CD4-positive, alpha-beta T cell treated with Interleukin-17A for 1 hour (primary cell): ENCODE results near the gene AHNAK2.
"Not testable (repeated sequence)": the region's sequence is repeated elsewhere in the genome, so short reads cannot be mapped to it uniquely, and the experiment has no call there.

Experiments used
- DNase-seq: peaks from one replicate; pipeline ENCODE4 v3.0.0-alpha.2; 2020

Gene AHNAK2

GRCh38 chr14:104977681-104978653 lies at the start of gene AHNAK2:
Gene AHNAK2 (minus strand): TSS chr14:104978374. CDS start chr14:104978237, 137 bp downstream.
- DNase-seq, result peak; percentile 50

- not testable (repeated sequence) for DNase-seq
Observed at GRCh38 chr14:105027718-105028117, 49.5 kb upstream of the AHNAK2 start.

GRCh38 chr14:105026802-105027563 lies 48.8 kb upstream of the AHNAK2 start:
- DNase-seq, result no peak

GRCh38 chr14:105026033-105026785 lies 48.0 kb upstream of the AHNAK2 start:
- no peak for DNase-seq

GRCh38 chr14:105025429-105025828 lies 47.3 kb upstream of the AHNAK2 start:
- DNase-seq, result no peak

- no peak for DNase-seq
Observed at GRCh38 chr14:105023791-105024480, 45.8 kb upstream of the AHNAK2 start.

GRCh38 chr14:105023144-105023543 lies 45.0 kb upstream of the AHNAK2 start:
- no peak for DNase-seq

GRCh38 chr14:105022276-105022670 lies 44.1 kb upstream of the AHNAK2 start:
- DNase-seq, result no peak

GRCh38 chr14:105021656-105022275 lies 43.6 kb upstream of the AHNAK2 start:
- no peak for DNase-seq

- DNase-seq, result peak; percentile 97
Observed at GRCh38 chr14:105020815-105021655, 42.9 kb upstream of the AHNAK2 start, which contains the start of gene CDCA4. Gene CDCA4 (minus strand): TSS chr14:105021083. CDS start chr14:105011929, 9,154 bp downstream.

GRCh38 chr14:105019861-105020814 lies 42.0 kb upstream of the AHNAK2 start:
- peak; percentile 76 for DNase-seq

GRCh38 chr14:105018414-105018813 lies 40.2 kb upstream of the AHNAK2 start:
- DNase-seq, result no peak

GRCh38 chr14:105015905-105016304 lies 37.7 kb upstream of the AHNAK2 start:
- DNase-seq, result no peak

GRCh38 chr14:105015242-105015641 lies 37.1 kb upstream of the AHNAK2 start:
- DNase-seq, result peak; percentile 40

GRCh38 chr14:105014631-105015030 lies 36.5 kb upstream of the AHNAK2 start:
- DNase-seq, result no peak

- no peak for DNase-seq
Observed at GRCh38 chr14:105014032-105014431, 35.9 kb upstream of the AHNAK2 start.

- no peak for DNase-seq
Observed at GRCh38 chr14:105013150-105013785, 35.1 kb upstream of the AHNAK2 start.

- DNase-seq, result no peak
Observed at GRCh38 chr14:105012171-105012985, 34.2 kb upstream of the AHNAK2 start.
